B cell (primary cell): ENCODE measurements around the gene DEFB131B.
"Not testable (repeated sequence)": the region's sequence is repeated elsewhere in the genome, so short reads cannot be mapped to it uniquely, and the experiment has no call there.

ENCODE experiments used
- EZH2 ChIP-seq: IDR thresholded peaks from 2 replicates; pipeline ENCODE4 v1.6.1; 2012; ENCODE audit warnings: borderline replicate concordance, low read depth, mild to moderate bottlenecking, moderate library complexity, low read length; ENCODE audit not compliant: insufficient read depth, poor library complexity, severe bottlenecking
- TF ChIP-seq, protein P1 (sequence below): fragments of 200-600 bp; IDR thresholded peaks from one replicate; pipeline ENCODE4 v1.8.0; 2022; ENCODE audit warnings: antibody characterized with exemption, mild to moderate bottlenecking

GRCh38 chr11:71911321-71911985 is 33.2 kb downstream of the DEFB131B start:
- TF ChIP-seq, protein P1, sequence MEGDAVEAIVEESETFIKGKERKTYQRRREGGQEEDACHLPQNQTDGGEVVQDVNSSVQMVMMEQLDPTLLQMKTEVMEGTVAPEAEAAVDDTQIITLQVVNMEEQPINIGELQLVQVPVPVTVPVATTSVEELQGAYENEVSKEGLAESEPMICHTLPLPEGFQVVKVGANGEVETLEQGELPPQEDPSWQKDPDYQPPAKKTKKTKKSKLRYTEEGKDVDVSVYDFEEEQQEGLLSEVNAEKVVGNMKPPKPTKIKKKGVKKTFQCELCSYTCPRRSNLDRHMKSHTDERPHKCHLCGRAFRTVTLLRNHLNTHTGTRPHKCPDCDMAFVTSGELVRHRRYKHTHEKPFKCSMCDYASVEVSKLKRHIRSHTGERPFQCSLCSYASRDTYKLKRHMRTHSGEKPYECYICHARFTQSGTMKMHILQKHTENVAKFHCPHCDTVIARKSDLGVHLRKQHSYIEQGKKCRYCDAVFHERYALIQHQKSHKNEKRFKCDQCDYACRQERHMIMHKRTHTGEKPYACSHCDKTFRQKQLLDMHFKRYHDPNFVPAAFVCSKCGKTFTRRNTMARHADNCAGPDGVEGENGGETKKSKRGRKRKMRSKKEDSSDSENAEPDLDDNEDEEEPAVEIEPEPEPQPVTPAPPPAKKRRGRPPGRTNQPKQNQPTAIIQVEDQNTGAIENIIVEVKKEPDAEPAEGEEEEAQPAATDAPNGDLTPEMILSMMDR: not testable (repeated sequence)
- TF ChIP-seq EZH2: not testable (repeated sequence)
